Small intestine (tissue), 7 donors: ENCODE results near the gene FNBP1L. TPM values are rescaled to one million over a fixed set of nuclear protein-coding genes. Genes with fewer than 3 reads are reported as not detected.

Experiments used
- DNase-seq, 2 donors: peaks; one replicate each; pipeline versions ENCODE4 v3.0.0 to v3.0.0-alpha.2; 2013
- FAIRE-seq: peaks from 2 replicates; lab custom pipeline; 2012; peaks lifted over from hg19 to GRCh38; lab: Jason Lieb, UNC
- H3K27ac ChIP-seq, 3 donors: one replicate each; pipeline ENCODE4 v1.5.1; 2013; ENCODE audit warnings: low read length in 2 of 3, mild to moderate bottlenecking in 2 of 3, control low read depth in 1 of 3, inconsistent platforms in 1 of 3, low read depth in 1 of 3, moderate library complexity in 1 of 3
- H3K27me3 ChIP-seq, 3 donors: one replicate each; pipeline ENCODE4 v1.6.1; 2013; ENCODE audit warnings: low read length in 3 of 3, inconsistent platforms in 1 of 3; ENCODE audit not compliant: control insufficient read depth in 3 of 3, insufficient read depth in 3 of 3
- H3K36me3 ChIP-seq, 3 donors: one replicate each; pipeline ENCODE4 v1.6.1; 2013; ENCODE audit warnings: low read length in 3 of 3, inconsistent platforms in 1 of 3, low read depth in 1 of 3, mild to moderate bottlenecking in 1 of 3, moderate library complexity in 1 of 3; ENCODE audit not compliant: control insufficient read depth in 3 of 3, insufficient read depth in 2 of 3
- H3K4me1 ChIP-seq, 3 donors: one replicate each; pipeline ENCODE4 v1.6.1; 2013; ENCODE audit warnings: low read length in 2 of 3, inconsistent platforms in 1 of 3, low read depth in 1 of 3, mild to moderate bottlenecking in 1 of 3, moderate library complexity in 1 of 3; ENCODE audit not compliant: control insufficient read depth in 3 of 3, insufficient read depth in 2 of 3
- H3K4me3 ChIP-seq, 3 donors: one replicate each; pipeline ENCODE4 v1.5.1; 2013; ENCODE audit warnings: low read length in 3 of 3, control low read depth in 1 of 3, inconsistent platforms in 1 of 3, low read depth in 1 of 3, mild to moderate bottlenecking in 1 of 3, moderate library complexity in 1 of 3
- H3K9me3 ChIP-seq, 2 donors: one replicate each; pipeline ENCODE4 v1.6.1; 2013; ENCODE audit warnings: low read depth in 1 of 2, low read length in 1 of 2; ENCODE audit not compliant: control insufficient read depth in 2 of 2, insufficient read depth in 1 of 2
- WGBS, 3 donors: extraction: QIAGEN DNeasy Blood & Tissue Kit; methylation state at CpG; one replicate each; pipeline ENCODE4 v1.1.7; 2013; 5-methylcytosine and 5-hydroxymethylcytosine counted together
- polyA plus RNA-seq, 4 donors: library from polyadenylated mRNA; stranded (reverse) in 3 of 4; unstranded in 1 of 4; fragments of 200-250 nt in 3 of 4; fragments of 120-200 nt in 1 of 4; gene quantifications; one replicate each; pipeline versions ENCODE4 v1.2.1 to v1.2.3, GENCODE V29; 2013
- donor health status: healthy with polysubstance abuse.
- donor health status: control.
- donor health status: control.
- donor health status: Bipolar disorder and iron deficiency.
- donor health status: healthy.

The FNBP1L gene
- polyA plus RNA-seq, 4 donors: 19.7 to 68.0 (median 34.9) TPM

DNA sequence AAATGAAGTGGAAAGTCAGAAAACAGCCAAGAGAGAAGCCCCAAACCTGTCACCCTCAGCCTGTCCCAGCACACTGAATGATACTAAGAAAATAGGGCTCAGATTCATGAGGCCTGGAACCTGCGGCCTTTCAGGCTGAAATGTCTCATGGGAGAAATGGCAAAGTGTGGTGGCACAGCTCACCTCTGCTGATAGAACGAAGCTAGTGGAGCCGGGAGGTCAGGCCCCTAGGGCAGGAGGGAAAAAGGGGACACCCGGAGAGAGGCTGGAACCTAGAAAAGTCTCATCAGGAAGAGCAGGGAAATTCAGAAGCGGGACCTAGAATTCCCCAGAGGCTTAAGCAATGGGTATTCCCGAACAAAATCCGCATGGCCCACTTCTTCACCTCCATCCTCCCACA is 126.6 kb downstream of the FNBP1L start:
- no peak overlapping the region for H3K27ac ChIP-seq
- WGBS, 3 donors: 90 to 94% (median 93%) methylated on average over 7 of the region's 7 CpGs
- no peak for DNase-seq
- no peak overlapping the region for H3K4me3 ChIP-seq
- peaks cover 4 to 11% (median 4%) of the 10 kb centered on the region in 3 donors for H3K4me1 ChIP-seq
- no peaks in the 10 kb centered on the region for H3K9me3 ChIP-seq
- no peaks in the 10 kb centered on the region for H3K27me3 ChIP-seq
- no peak for FAIRE-seq
- H3K36me3 ChIP-seq: peaks cover 6 to 65% (median 22%) of the 10 kb centered on the region in 3 donors

DNA sequence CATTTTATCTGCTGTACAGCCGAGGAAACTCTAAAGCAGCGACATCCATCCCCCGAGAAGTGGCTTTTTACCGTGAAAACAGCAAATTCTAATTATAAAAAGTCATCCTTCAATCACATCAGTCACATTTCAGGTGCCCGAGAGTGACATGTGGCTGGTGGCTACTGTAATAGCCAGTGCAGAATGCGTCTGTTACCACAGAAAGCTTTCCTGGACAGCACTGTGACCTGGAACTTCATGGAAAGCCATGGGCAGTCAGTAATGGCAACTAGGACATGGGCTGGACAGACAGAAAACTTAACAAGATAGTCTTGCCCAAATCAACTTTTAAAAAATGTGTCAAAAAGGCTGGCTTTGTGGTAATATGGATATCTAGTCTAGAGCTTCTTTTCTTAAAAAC is 127.1 kb downstream of the FNBP1L start:
- FAIRE-seq: no peak
- WGBS, 3 donors: 80 to 90% (median 82%) methylated on average over 6 of the region's 6 CpGs
- DNase-seq: no peak
- no peaks in the 10 kb centered on the region for H3K27me3 ChIP-seq
- H3K4me1 ChIP-seq: peaks cover 4 to 16% (median 9%) of the 10 kb centered on the region in 3 donors
- peaks cover 6 to 67% (median 19%) of the 10 kb centered on the region in 3 donors for H3K36me3 ChIP-seq
- H3K27ac ChIP-seq: no peak overlapping the region
- H3K9me3 ChIP-seq: no peaks in the 10 kb centered on the region
- H3K4me3 ChIP-seq: no peak overlapping the region

DNA sequence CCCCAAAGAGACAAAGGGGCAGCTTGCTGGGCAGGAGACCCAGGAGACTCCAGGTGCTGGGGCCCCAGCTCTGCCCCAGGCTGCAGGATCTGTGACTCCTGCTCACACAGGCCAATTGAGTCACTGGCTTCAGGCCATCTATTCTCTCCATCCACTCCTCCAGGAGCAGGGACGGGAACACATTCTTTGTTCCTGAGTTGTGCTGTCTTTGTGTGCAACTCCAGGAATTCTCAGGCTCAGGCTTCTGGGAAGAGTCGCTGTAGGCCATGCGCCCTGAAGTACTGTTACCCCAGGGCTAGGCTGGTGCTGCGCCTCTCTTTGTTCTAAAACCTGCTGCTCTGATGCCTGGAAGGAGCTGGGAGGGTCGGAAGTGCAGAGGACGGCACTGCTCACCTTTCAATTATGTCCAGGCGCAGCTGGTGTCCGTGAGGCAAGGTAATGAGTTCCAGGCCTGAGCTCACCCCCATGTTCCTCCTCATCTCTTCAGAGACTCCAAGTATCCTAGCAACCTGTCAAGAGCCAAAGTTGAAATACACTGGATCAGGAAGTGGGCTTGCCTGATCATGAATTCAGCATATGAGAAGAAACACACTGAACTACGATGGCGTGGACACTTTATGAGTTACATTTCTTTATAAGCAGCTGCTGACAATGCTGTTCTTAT is 127.8 kb downstream of the FNBP1L start:
- peak overlapping the region in 1 of 3 donors; percentile 7 for H3K27ac ChIP-seq
- H3K4me1 ChIP-seq: peaks cover 4 to 20% (median 9%) of the 10 kb centered on the region in 3 donors
- H3K27me3 ChIP-seq: no peaks in the 10 kb centered on the region
- no peaks in the 10 kb centered on the region for H3K9me3 ChIP-seq
- peaks cover 2 to 66% (median 19%) of the 10 kb centered on the region in 3 donors for H3K36me3 ChIP-seq
- DNase-seq (no peak), FAIRE-seq (no peak)
- no peak overlapping the region for H3K4me3 ChIP-seq
- WGBS, 3 donors: 88 to 92% (median 89%) methylated on average over 10 of the region's 10 CpGs

DNA sequence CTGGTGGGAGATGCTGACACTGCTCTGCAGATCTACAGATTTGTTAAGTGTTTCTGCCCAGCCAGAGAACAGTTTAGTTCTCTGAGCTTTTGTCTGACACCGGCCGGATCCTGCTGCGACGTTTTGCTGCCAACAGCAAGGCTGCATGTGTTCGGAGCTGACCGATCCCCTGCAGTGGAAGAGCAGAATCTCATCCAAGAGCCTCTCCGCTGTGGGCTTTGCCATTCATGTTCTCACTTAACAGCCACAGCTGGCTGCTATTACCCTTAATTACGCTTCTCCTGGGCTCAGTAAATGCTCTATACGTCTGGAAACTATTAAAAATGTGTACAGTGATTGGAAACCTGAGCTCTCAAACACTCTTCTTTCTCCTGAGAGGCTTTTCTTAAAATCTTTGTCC is 128.4 kb downstream of the FNBP1L start:
- H3K4me1 ChIP-seq: peaks cover 4 to 25% (median 9%) of the 10 kb centered on the region in 3 donors
- no peaks in the 10 kb centered on the region for H3K27me3 ChIP-seq
- no peak overlapping the region for H3K4me3 ChIP-seq
- DNase-seq: no peak
- peak overlapping the region in 1 of 3 donors; percentile 10 for H3K27ac ChIP-seq
- WGBS, 3 donors: 66 to 83% (median 81%) methylated on average over 9 of the region's 9 CpGs
- no peaks in the 10 kb centered on the region for H3K9me3 ChIP-seq
- no peak for FAIRE-seq
- peaks cover 2 to 65% (median 16%) of the 10 kb centered on the region in 3 donors for H3K36me3 ChIP-seq

DNA sequence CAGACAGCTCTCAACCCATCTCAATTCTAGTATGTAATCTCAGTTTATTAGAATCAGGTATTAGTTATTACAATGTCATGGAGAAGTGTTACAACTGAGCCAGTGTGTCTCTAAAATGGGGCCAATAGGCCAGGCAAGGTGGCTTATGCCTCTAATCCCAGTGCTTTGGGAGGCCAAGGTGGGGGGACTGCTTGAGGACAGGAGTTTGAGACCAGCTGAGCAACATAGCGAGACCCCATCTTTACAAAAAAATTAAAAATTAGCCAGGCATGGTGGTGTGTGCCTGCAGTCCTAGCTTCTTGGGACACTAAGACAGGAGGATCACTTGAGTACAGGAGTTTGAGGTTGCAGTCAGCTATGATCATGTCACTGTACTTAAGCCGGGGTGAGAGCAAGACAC is 128.8 kb downstream of the FNBP1L start:
- Histone ChIP-seq H3K4me3 (no peak overlapping the region), H3K27me3 (no peaks in the 10 kb centered on the region), H3K27ac (peak overlapping the region in 1 of 3 donors; percentile 10), H3K36me3 (peaks cover 2 to 63% (median 16%) of the 10 kb centered on the region in 3 donors), H3K4me1 (peaks cover 4 to 27% (median 9%) of the 10 kb centered on the region in 3 donors), H3K9me3 (no peaks in the 10 kb centered on the region)
- FAIRE-seq (no peak), DNase-seq (no peak)
- 92 to 97% (median 94%) methylated on average over 2 of the region's 2 CpGs for whole genome bisulfite sequencing, 3 donors

DNA sequence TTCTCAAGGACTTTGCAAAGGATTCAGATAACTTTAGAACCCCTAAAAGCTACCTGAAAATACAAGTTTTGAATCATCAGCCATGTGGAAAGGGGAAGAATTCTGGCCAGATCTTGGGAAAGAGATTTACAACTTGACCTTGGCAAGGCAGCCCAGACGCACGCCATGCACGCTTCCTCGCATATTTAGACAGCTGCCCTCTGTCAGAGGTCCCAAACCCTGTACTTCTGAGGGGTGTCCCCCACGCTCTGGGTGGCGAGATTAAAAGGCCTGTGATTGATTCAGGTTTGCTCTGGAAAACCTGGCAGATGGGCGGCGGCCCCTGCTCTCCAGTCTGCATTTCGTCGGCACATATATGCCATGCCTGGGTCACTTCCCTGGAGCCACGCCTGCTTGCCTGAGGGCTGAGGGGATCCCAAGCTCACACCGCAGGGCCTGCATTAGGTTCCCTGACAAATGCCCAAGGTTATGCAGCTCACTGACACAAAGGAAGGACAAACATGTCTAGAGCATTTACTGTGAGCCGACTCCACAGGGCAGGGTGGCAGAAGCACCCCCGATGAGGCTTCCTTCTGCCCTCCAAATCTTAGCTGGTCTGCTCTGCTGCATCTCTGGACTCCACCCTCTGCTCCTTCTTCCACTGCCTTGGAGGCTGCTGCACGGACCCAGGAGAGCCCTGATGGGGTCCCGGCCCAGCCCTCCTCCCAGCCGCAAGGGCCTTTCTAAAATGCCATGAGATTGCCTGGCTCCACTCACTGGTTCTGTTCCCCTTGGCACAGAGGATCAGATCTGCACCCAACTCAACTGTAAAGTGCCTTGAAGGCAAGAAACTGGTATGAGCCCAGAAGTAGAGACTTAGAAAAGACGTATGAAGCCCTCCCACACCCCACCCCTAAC is 129.9 kb downstream of the FNBP1L start:
- Histone ChIP-seq H3K27me3 (no peaks in the 10 kb centered on the region), H3K27ac (no peak overlapping the region), H3K4me1 (peaks cover 4 to 37% (median 9%) of the 10 kb centered on the region in 3 donors), H3K9me3 (no peaks in the 10 kb centered on the region), H3K4me3 (no peak overlapping the region), H3K36me3 (peaks cover 0 to 63% (median 14%) of the 10 kb centered on the region in 3 donors)
- 78 to 85% (median 82%) methylated on average over 18 of the region's 18 CpGs for WGBS, 3 donors
- FAIRE-seq (no peak), DNase-seq (no peak)

DNA sequence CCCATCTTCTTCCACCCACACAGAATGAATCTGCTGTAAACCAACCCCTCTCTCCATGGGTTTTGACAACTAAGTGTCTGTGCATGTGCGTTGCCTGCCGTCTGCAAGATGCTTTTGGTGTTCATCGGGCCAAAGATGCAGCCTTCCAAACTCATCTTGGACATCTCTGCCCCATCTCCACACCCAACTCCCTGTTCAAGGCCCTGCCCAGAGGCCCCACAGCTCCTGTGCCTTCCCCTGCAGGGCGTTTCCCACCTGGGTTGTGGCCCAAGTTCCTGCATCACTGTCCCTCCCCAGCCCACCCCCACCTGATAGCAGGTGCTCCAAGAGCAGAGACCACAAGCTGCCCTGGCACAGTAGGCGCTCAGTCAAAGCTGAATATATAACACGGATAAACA is 130.5 kb downstream of the FNBP1L start:
- DNase-seq (no peak), FAIRE-seq (no peak)
- no peak overlapping the region for H3K27ac ChIP-seq
- peaks cover 0 to 65% (median 14%) of the 10 kb centered on the region in 3 donors for H3K36me3 ChIP-seq
- no peak overlapping the region for H3K4me3 ChIP-seq
- peaks cover 4 to 44% (median 9%) of the 10 kb centered on the region in 3 donors for H3K4me1 ChIP-seq
- 89 to 92% (median 91%) methylated on average over 6 of the region's 6 CpGs for WGBS, 3 donors
- no peaks in the 10 kb centered on the region for H3K9me3 ChIP-seq
- no peaks in the 10 kb centered on the region for H3K27me3 ChIP-seq
